ENCODE data around the gene JPH3.

DNA sequence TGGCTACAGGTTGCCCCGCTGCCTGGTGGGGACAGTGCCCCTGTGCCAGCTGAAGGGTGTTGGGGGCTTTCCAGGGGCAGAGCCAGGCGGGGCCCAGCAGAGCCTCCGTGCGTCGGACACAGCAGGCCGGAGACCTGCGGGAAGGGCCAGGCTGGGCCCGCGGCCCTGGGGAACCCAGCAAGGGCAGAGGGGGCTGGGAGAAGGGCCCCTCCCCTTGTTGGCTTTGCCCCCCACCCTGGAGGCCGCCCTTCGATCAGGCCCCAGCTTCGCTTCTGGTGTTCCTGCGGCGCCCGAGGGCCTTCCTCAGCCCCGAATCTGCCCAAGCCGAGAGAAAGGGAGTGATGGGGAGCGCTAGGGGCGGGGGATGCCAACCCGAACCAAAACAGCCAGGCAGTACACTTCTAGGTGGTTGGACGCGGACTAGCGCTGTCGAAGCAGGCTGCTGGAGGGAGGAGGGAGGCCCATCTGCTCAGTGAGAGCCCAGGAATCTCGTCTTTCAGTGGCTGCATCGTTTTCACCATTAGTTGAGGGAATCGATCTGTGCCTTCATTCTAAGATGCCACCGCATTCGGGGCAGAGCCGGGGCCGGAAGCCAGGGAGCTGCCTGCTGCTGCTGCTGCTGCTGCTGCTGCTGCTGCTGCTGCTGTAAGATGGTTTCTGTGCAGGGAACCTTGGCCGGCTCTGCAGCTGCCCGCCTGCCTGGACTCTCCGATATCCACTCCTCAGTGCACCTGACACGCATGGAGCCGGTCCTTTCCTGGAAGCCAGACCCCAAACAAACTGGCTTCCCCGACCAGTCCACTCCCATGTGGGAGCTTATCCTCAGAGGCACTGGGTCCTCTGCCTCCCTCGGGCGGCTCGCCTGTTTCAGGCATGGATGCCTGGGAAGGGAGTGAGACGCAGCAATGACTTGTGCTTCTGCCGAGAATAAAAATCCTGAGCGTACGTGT lies 1.7 kb downstream of the JPH3 start:
- TF ChIP-seq CTCF (IDR thresholded peaks at IDR 0.05; ENCODE audit: poor library complexity, severe bottlenecking) = no peak
- peak; percentile 19 for TF ChIP-seq SMC3 (conservative IDR thresholded peaks at IDR 0.05; ENCODE audit: poor library complexity)
- TF ChIP-seq MXI1 (conservative IDR thresholded peaks at IDR 0.05; ENCODE audit: poor library complexity, severe bottlenecking) = peak; percentile 57
